ENCODE measurements around the gene ZNF579.
"Not testable (repeated sequence)": the region's sequence is repeated elsewhere in the genome, so short reads cannot be mapped to it uniquely, and the experiment has no call there.

The ZNF579 gene

DNA sequence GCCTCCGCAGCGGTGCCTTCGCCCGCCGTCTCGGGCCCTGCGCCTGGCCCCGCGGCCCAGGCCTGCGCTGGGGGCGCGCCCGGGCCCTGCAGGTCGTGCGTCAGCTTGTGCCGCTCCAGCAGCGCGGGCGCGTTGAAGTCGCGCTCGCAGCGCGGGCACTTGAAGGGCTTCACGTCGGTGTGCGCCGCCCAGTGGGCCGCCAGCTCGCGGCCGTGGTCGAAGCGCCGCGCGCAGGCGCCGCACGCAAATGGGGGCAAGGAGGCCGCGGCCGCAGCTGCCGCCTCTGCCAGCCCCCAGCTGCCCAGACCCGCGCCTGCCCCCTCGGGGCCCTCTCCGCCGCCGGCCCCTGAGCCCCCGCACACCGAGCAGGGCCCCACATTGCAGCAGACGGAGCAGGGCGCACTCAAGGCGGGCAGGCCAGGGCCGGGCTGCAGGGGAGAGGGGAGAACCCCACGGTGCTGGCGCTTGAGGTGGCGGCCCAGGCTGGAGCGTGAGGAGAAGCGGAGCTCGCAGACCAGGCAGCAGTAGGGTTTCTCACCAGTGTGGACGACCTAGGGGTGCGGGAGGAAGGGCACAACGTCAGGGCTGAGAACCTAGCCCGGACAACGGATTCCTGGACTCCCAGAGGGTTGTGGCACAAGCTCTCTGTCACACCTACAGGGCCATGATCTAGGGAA is 12.6 kb upstream of the ZNF579 start:
- no peak for DNase-seq

DNA sequence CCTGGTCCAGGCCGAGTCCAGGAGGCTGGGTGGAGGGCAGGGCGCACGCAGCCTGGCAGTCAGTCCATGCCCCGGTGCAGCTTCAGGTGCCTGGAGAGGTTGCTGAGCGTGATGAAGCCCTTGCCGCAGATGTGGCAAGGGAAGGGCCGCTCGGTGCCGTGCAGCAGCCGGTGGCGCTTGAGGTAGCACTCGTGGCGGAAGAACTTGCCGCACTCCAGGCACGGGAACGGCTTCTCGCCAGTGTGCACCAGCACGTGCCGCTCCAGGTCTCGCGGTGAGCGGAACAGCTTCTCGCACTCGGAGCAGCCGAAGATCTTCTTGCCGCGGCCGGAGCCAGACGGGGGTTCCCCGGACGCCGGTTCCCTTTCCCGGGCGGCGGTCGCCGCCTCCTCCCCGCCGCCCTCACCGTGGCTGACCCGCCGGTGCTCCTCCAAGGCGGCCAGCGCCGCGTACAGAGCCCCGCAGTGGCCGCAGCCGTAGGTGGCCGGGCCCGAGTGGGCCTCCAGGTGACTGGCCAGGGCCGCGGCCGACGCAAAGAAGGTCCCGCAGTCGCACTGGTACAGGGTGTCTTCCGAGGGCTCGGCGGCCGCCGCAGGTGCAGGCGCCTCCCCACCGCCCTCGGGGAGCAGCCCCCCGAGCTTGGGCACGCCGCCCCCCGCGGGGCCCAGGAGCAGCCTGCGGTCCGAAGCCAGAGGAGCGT is 11.9 kb upstream of the ZNF579 start:
- DNase-seq = no peak

DNA sequence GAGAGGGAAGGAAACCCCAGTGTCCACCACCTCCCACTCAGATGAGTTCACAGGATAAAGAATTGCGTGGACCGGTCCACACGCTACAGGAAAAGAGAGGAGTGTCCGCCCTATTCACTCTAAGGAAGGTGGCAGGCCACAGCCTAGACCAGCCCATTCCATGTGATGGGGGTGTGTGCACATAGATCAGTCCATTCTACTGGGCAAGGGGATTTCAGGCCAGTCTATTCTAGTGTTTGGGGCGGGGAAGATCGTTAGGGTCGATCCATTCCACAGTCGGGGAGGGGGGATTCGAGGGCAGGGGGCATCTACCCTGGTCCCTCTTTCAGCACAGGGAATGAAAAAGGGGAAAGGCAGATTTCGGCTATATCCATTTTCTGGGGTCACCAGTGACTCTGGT is 10.9 kb upstream of the ZNF579 start:
- no peak for DNase-seq

DNA sequence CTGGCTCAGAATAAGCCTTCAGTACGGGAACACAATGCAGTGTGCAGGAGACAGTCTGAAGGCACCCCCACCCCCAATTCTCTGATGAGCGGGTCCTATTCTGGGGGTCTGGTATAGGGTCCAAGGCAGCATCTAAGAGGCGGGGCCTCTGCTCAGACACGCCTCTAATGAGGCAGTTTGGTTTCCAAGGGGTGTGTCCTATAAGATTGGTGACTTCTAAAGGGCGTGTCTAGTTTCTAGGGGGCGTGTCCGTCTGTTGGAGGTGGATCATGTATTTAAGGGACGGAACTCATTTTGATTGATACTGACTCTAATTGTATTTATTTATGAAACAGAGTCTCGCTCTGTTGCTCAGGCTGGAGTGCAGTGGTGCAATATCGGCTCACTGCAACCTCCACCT is 10.0 kb upstream of the ZNF579 start:
- DNase-seq = peak; percentile 6

DNA sequence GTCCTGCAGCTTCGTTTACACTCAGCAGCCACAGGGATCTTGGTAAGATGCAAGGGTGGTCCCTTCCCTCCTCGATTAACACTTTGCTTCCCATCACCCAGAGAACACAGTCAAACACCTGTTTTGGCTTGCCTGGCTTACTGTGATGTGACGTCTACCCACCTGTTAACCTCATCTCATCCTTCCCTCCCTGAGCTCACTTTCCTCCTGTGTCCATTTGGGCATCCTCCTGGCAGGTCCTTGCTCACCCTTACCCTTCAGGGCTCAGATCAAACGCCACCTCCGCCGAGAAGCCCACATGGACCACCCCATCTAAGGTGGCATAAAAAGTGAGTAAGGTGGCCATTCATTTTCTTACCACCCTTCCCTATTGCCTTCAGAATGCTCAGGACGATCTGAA is 9.5 kb upstream of the ZNF579 start:
- no peak for DNase-seq

DNA sequence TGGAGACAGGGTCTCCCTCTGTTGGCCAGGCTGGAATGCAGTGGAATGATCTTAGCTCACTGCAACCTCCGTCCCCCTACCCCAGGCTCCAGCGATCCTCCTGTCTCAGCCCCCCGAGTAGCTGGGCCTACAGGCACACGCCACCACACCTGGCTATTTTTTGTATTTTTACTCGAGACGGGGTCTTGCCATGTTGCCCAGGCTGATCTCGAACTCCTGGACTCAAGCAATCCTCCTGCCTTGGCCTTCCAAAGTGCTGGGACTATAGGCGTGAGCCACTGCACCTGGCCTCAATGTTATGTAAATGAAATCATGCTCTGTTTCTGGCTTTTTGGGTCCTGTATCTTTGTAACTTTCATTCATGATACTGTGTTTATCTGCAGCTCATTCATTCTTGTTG is 8.1 kb upstream of the ZNF579 start:
- no peak for DNase-seq

DNA sequence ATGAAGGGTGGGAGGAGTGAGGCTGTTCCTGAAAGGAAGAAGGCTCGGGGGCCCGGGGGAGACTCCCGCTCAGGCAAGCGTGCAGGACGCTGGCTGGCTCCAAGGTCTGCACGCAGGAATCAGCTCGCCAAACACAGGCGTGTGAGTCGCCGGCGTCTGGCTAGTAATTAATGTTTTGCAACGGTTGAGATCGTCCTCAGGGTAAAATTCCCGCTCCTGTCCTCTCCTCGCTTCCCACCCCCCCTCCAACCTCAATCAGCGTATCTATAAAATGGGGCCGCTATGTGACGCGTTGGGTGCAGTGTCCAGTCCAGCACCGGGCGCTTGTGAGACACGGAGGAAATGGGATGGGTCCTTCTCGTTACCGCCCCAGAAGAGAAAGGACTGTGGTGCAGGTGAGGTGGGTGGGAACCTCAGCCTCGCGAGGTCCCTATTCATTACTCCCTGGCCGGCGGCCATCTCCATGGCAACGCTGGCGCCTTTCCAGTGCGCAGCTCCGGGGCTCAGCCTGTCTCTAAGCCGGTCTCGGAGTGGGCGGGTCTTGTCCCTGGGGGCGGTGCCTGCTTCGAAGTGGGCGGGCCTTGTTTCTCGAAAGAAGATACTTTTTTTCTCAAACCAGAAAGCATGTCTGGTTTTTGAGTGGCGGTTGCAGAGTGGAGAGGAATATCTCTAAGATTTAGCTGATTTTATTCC is 6.5 kb upstream of the ZNF579 start:
- peak; percentile 95 for DNase-seq

DNA sequence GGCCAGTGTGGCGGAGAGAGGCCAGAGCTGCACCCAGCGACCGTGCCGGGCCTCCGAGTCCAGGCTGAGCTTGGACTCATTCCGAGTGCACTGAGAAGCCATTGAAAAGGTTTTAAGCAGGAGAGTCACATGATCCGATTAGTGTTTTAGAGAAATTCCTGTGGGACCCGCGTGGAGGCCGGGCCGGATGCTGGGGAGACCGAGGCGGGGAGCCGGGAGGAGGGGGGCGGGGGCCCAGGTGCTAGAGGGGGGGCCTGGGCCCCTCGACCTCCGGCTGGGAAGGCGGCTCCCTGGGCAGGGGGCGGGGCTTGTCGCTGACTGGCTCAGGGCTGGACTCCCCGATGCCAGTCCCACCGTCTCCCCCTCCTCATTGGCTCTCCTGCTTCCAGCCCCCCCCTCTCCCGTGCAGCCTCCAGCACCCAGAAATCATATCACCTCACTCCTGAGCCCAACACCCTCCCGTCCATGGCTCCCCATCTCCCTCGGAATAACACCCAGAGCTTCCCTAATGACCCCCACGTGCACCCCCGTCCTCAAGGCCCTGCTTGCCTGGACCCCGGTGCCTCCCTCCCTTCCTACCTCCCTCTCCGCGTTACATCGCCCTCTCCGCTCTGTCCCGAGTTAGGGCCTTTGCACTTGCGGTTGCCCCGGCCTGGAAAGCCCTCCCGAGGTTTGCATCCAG is 5.2 kb upstream of the ZNF579 start:
- DNase-seq = peak; percentile 43

DNA sequence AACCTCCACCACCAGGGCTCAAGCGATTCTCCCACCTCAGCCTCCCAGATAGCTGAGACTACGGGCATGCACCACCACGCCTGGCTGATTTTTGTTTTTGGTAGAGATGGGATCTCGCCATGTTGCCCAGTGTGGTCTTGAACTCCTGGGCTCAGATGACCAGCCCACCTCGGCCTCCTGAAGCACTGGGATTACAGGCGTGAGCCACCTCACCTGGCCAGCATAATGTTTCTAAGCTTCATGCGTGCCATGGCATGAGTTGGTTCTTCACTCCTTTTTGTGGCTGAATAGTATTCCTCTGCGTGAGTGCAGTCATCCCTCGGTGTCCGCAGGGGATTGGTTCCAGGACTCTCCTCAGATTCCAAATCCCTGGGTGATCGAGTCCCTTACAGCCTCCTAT is 4.2 kb upstream of the ZNF579 start:
- no peak for DNase-seq

DNA sequence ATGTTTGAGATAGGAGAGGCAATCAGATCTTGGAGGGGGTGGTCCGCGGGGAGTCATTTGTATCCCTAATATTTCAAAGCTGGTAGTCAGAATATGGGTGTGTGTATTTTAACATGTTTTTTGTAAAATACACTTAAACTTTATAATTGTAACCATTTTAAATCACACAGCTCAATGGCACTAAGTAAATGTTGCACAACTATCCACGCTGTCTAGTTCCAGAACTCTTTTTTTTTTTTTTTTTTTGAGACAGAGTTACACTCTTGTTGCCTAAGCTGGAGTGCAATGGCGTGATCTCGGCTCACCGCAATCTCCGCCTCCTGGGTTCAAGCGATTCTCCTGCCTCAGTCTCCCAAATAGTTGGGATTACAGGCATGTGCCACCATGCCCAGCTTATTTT is 3.2 kb upstream of the ZNF579 start:
- not testable (repeated sequence) for DNase-seq

DNA sequence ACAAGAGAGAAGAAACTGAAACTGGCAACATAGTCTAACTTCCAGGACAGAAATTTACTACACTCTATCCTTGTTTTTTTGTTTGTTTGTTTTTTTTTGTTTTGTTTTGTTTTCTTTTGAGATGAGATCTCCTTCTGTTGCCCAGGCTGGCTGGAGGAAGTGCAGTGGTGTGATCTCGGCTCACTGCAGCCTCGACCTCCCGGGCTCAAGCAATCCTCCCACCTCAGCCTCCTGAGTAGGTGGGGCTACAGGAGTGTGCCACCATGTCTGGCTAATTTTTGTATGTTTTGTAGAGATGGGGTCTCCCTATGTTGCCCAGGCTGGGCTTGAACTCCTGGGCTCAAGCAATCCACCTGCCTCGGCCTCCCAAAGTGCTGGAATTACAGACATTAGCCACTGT is 1.6 kb upstream of the ZNF579 start:
- not testable (repeated sequence) for DNase-seq

DNA sequence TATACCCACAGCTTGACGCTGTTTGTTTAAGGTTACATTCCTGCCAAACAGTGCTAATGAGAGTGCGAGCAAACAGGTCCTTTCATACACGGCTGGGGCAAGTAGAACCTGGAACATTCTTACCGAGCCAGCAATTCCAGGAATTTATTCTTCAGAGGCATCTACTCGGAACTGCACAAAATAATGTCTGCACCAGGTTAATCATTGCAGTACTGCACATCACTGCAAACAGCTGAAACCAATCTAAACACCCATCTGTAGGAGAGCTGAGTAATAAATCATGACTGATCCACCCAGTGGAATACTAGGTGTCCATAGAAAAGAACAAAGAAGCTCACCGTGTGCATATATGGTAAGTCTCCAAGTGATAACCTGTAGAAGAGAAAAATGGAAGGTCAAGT is 1.2 kb upstream of the ZNF579 start:
- DNase-seq = no peak

DNA sequence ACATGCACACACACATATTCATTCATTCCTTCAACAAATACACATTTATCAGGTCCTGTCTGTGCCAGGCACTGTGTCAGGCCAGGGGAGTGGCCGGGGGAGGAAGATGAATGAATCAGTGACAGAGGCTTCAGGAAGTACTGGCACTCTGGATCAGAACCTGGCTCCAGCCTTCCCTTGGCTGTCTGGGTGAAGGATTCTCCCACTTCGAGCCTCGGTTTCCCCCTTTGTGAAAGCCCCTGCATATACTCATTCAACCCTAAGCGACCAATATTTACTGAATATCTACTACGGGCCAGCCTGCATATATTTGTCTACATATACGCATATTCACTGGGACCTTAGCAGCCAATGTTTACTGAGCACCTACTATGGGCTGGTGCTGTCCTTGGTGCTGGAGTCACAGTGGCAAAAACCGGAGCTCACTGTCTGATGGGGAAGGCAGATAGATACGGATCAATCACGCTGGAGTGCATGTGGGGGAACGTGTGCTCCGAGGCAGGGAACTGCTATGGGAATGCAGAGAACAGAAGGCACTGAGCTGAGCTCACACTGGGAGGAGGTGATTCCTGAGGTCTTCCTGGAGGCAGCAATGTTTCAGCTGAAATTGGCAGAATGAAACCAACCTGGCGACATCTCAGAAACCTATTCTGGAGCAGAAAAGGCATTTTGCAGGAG is 636 bp upstream of the ZNF579 start:
- no peak for DNase-seq

DNA sequence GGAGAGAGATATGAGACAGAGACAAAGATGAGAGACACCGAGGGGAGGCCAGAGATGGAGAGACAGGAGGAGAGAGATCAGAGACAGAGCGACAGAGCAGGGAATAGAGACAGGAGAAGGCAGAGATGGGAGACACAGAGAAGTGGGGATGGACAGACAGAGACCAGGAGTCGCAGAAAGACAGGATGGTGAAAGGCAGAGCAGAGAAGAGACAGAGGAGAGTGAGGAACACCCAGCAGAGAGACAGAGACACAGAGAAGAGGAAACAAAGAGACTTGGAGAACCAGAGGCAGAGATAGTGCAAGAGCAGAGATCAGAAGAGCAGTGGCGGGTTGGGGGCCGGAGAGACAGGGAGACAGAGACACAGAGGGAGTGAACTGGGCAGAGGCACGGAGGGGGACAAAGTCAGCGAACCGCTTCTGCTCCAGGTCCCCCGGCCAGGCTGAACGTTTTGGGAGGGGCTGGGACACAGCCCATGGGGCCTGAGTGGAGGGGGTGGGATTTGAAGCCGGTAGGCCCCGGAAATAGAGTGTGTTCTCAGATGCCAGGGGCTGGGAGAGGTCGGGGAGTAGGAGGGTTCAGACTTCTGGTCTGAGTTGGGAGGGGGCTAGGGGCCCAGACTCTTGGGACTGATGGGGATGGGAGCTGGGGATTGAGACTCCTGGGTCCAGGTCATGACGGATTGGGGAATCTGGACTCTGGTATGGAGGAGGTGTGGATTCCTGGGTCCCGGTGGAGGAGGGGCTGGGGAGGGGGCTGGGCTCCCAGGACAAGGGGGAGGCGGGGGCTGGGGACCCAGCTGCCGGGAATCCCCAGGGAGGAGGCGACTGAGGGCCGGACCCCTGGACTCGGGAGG is 654 bp downstream of the ZNF579 start:
- DNase-seq = peak; percentile 11

DNA sequence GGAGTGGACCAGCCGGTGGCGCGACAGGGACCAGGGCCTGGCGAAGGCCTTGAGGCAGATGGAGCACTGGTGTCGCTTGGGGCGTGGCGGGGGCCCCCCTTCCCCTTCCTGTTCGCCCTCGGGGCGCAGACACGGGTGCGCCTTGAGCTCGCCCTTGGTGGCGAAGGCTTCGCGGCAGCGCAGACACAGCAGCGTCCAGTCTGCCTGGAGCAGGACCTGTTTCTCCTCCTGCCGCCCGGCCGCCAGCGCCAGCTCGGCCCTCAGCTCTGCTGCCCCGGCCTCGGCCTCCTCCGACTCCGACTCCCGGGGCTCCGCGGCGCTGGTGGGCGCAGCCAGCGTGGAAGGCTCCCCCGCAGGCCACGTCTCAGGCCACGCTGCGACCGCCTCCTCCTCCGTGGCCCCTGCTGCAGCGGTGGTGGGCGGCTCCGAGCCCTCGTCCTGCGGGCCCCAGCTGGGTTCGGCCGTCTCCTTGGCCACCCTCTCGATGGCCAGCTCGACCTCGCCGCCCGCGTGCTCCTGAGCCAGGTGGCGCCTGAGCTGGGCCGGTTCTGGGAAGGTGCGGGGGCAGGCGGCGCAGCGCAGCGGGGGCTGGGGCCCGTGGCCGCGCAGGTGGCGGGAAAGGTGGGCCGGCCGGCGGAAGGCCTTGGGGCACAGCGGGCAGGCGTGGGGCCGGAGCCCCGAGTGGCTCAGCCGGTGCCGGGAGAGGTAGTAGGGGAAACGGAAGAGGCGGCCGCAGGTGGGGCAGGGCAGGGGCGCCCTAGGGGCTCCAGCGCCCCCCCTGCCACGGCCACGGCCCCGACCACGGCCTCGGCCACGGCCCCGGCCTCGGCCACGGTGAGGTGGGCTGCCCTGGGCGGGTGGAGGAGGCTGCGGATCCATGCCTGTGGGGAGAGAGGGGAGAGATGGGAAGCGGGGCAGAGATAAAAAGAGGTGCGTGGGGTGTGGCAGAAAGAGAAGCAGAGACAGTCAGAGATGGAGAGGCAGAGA is 1.6 kb downstream of the ZNF579 start:
- DNase-seq = no peak

DNA sequence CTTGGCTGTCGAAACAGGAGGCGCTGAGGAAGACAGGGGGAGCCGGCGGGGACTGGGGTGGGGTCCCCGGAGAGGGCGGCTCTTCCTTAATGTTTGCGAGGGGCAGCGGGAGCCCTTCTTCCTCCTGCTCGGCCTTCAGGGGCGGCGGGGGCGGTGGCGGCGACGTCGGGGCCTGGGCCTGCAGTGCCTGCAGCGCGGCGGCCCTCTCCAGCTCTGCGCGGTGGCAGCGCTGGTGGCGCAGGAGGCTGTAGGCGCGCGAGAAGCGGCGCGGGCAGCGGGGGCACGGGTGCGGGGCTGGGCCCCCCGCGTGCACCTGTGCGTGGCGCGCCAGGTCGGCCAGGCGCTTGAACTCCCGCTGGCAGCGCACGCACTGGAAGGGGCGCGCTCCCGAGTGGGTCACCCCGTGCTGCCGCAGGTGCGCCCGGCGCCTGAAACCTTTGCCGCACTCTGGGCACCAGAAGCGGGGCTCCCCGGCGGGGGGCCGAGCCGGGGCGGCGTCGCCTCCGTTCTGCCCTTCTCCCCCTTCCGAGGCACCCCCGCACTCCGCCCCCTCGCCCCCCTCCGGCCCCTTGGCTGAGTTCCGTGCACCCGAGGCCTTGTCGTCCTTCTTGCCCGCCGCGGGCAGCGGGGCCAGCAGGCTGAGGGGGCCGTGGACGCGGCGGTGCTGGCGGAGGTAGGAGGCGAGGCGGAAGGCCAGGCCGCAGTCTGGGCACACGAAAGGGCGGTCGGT is 2.5 kb downstream of the ZNF579 start:
- no peak for DNase-seq

DNA sequence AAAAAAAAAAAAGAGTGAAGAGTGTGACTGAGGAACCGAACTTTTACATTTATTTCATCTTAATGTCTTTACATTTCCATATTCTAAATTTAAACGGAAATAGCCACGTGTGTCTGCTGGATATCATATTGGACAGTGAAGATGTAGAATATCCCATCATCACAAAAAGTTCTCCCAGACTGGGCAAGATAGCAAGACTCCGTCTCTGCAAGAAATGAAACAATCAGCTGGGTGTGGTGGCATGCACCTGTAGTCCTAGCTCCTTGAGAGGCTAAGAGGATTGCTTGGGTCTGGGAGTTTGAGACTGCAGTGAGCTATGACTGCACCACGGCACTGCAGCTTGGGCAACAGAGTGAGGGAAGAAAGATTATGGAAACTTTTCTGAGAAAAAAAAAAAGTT is 3.9 kb downstream of the ZNF579 start:
- no peak for DNase-seq

DNA sequence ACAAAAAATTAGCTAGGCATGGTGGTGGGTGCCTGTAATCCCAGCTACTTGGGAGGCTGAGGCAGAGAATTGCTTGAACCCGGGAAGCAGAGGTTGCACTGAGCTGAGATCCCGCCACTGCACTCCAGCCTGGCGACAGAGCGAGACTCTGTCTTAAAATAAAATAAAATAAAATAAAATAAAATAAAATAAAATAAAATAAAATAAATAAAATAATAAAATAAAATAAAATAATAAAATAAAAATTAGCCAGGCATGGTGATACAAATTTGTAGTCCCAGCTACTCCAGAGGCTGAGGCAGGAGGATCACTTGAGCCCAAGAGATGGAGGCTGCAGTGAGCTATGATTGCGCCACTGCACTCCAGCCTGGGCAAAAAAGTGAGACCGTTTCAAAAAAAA is 6.7 kb downstream of the ZNF579 start:
- not testable (repeated sequence) for DNase-seq

DNA sequence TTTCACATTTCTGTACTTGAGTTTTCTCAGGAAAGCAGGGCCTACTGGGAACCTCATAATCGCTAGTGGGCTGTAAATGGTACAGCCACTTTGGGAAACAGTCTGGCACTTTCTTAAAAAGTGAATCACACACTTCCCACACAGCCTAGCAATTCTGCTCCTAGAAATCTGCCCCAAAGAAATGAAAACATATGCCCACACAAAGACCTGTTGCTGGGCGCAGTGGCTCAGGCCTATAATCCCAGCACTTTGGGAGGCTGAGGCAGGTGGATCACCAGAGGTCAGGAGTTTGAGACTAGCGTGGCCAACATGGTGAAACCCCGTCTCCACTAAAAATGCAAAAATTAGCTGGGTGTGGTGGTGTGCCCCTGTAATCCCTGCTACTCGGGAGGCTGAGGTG is 11.2 kb downstream of the ZNF579 start:
- DNase-seq = not testable (repeated sequence)

DNA sequence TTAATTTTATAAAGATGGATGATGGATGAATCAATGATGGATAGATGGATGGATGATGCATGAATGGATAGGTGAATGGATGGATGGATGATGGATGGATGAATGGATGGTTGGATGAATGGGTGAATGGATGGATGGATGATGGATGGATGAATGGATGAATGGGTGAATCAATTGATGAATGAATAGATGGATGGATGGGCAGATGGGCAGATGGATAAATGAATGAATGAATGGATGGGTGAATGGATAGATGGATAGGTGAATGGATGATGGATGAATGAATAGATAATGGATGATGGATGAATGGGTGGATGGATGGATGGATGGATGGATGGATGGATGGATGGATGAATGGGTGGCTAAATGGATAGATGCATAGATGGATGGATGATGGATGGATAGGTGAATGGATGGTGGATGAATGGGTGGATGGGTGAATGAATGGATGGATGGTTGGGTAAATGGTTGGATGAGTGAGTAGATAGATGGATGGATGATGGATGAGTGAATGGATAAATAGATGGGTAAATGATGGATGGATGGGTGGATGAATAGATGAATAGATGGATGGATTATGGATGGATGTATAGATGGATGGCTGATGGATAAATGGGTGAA is 12.8 kb downstream of the ZNF579 start:
- no peak for DNase-seq

All from COR-L47 (cell line).